ENCODE results near the gene PNPLA2.

DNA sequence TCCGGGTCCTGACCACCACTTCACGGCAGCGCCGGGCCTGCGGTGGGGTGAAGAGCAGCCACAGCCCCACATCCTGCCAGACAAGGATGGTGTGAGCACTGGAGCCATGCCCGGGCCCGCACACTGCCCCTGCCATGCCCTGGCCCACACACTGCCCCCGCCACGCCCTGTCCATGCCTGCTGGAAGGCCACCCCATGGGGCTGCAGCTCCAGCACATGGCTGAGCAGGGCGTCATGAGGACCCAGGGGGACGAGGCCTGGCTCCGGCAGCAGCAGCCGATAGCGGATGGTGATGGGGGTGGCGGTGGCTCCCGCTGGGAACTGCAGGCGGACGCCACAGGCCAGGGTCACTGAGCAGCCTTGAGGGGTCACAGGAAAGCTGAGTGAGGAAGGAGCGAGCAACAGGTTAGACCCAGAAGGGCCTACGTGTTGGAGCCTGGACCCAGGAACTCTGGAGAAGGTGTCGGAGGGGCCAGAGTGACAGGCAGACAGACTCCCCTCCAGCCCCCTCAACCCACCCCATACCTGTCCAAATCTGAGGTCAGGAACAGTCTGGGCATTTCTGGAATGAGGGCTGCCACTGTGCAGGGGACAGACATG, 16.6 kb upstream of the PNPLA2 start:
- no peak for TF ChIP-seq POLR2AphosphoS5 (IDR thresholded peaks at IDR 0.05; ENCODE audit: low read depth, low read length)
- no peak for TF ChIP-seq SIN3A (IDR thresholded peaks at IDR 0.05; ENCODE audit: borderline replicate concordance, insufficient read depth, low read length)
- TF ChIP-seq TAF1 (IDR thresholded peaks at IDR 0.05; ENCODE audit: borderline replicate concordance, insufficient read depth, low read length): no peak
- TF ChIP-seq, protein P1, sequence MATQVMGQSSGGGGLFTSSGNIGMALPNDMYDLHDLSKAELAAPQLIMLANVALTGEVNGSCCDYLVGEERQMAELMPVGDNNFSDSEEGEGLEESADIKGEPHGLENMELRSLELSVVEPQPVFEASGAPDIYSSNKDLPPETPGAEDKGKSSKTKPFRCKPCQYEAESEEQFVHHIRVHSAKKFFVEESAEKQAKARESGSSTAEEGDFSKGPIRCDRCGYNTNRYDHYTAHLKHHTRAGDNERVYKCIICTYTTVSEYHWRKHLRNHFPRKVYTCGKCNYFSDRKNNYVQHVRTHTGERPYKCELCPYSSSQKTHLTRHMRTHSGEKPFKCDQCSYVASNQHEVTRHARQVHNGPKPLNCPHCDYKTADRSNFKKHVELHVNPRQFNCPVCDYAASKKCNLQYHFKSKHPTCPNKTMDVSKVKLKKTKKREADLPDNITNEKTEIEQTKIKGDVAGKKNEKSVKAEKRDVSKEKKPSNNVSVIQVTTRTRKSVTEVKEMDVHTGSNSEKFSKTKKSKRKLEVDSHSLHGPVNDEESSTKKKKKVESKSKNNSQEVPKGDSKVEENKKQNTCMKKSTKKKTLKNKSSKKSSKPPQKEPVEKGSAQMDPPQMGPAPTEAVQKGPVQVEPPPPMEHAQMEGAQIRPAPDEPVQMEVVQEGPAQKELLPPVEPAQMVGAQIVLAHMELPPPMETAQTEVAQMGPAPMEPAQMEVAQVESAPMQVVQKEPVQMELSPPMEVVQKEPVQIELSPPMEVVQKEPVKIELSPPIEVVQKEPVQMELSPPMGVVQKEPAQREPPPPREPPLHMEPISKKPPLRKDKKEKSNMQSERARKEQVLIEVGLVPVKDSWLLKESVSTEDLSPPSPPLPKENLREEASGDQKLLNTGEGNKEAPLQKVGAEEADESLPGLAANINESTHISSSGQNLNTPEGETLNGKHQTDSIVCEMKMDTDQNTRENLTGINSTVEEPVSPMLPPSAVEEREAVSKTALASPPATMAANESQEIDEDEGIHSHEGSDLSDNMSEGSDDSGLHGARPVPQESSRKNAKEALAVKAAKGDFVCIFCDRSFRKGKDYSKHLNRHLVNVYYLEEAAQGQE (IDR thresholded peaks at IDR 0.05; ENCODE audit: insufficient read depth in 1 of 2, low read depth in 2 of 2, low read length in 2 of 2): no peak
- TF ChIP-seq FOXP2 (optimal IDR thresholded peaks at IDR 0.05; ENCODE audit: borderline replicate concordance, extremely low read depth, extremely low read length, insufficient read depth): no peak
